Mesothelial cell of epicardium (in vitro differentiated cells): ENCODE measurements around the gene GOLM1. TPM values are rescaled to one million over a fixed set of nuclear protein-coding genes. Genes with fewer than 3 reads are reported as not detected.

ENCODE experiments used
- DNase-seq, 2 experiments: peaks; one replicate each; pipeline ENCODE4 v3.0.0; 2021; ENCODE audit warnings: low spot score in 2 of 2; ENCODE audit not compliant: unreplicated experiment in 2 of 2
- H3K27ac Mint-ChIP-seq: 2 replicates; pipeline ENCODE4 v1.8.0; 2021; ENCODE audit warnings: mixed read lengths
- H3K27me3 Mint-ChIP-seq: 2 replicates; pipeline ENCODE4 v1.8.0; 2021; ENCODE audit warnings: low read depth, mixed read lengths
- H3K36me3 Mint-ChIP-seq: 2 replicates; pipeline ENCODE4 v1.8.0; 2021; ENCODE audit warnings: mixed read lengths
- H3K4me1 Mint-ChIP-seq: 2 replicates; pipeline ENCODE4 v1.8.0; 2021; ENCODE audit warnings: mixed read lengths
- H3K4me3 Mint-ChIP-seq: 2 replicates; pipeline ENCODE4 v1.8.0; 2021; ENCODE audit warnings: mild to moderate bottlenecking, moderate library complexity, mixed read lengths
- H3K9me3 Mint-ChIP-seq: 2 replicates; pipeline ENCODE4 v1.8.0; 2021; ENCODE audit warnings: mixed read lengths
- CTCF ChIP-seq: fragments of 200-600 bp; sonication (generic); IDR thresholded peaks from one replicate; pipeline ENCODE4 v1.5.0; 2021; ENCODE audit warnings: antibody characterized with exemption; ENCODE audit not compliant: unreplicated experiment
- total RNA-seq: library from RNA; stranded (reverse); gene quantifications from 3 replicates; pipeline ENCODE4 v1.2.1, GENCODE V29; 2021

The GOLM1 gene
- total RNA-seq, 1 donor from 2014 or later = 101 TPM

GRCh38 chr9:86047361-86047760 lies 52.0 kb downstream of the GOLM1 start:
- DNase-seq = no peak
- TF ChIP-seq CTCF = no peak
- peaks cover 35% of the 10 kb centered on the region for H3K36me3 Mint-ChIP-seq
- H3K9me3 Mint-ChIP-seq = peaks cover 6% of the 10 kb centered on the region
- H3K27ac Mint-ChIP-seq = no peak overlapping the region
- no peak overlapping the region for H3K4me3 Mint-ChIP-seq
- H3K27me3 Mint-ChIP-seq = no peaks in the 10 kb centered on the region
- H3K4me1 Mint-ChIP-seq = no peaks in the 10 kb centered on the region

- no peak overlapping the region for H3K27ac Mint-ChIP-seq
- no peak for TF ChIP-seq CTCF
- H3K4me1 Mint-ChIP-seq = peaks cover 2% of the 10 kb centered on the region
- H3K4me3 Mint-ChIP-seq = no peak overlapping the region
- no peaks in the 10 kb centered on the region for H3K27me3 Mint-ChIP-seq
- peaks cover 6% of the 10 kb centered on the region for H3K9me3 Mint-ChIP-seq
- no peak for DNase-seq
- H3K36me3 Mint-ChIP-seq = peaks cover 35% of the 10 kb centered on the region
These were observed 52.4 kb downstream of the GOLM1 start for GRCh38 chr9:86046930-86047341.

- TF ChIP-seq CTCF = no peak
- no peak overlapping the region for H3K27ac Mint-ChIP-seq
- H3K27me3 Mint-ChIP-seq = no peaks in the 10 kb centered on the region
- DNase-seq = no peak
- H3K4me3 Mint-ChIP-seq = no peak overlapping the region
- H3K4me1 Mint-ChIP-seq = peaks cover 8% of the 10 kb centered on the region
- H3K36me3 Mint-ChIP-seq = peaks cover 35% of the 10 kb centered on the region
- peaks cover 6% of the 10 kb centered on the region for H3K9me3 Mint-ChIP-seq
These were observed 53.2 kb downstream of the GOLM1 start for GRCh38 chr9:86046071-86046636.

GRCh38 chr9:86045654-86046053 lies 53.7 kb downstream of the GOLM1 start:
- Mint-ChIP-seq H3K4me3 (no peak overlapping the region), H3K9me3 (peaks cover 6% of the 10 kb centered on the region), H3K4me1 (peaks cover 12% of the 10 kb centered on the region), H3K36me3 (peaks cover 31% of the 10 kb centered on the region), H3K27me3 (no peaks in the 10 kb centered on the region), H3K27ac (no peak overlapping the region)
- DNase-seq = no peak
- TF ChIP-seq CTCF = no peak

- Mint-ChIP-seq H3K27me3 (no peaks in the 10 kb centered on the region), H3K9me3 (peaks cover 6% of the 10 kb centered on the region), H3K4me1 (peaks cover 12% of the 10 kb centered on the region), H3K27ac (no peak overlapping the region), H3K36me3 (peaks cover 32% of the 10 kb centered on the region), H3K4me3 (no peak overlapping the region)
- DNase-seq = no peak
- TF ChIP-seq CTCF = no peak
These were observed 55.4 kb downstream of the GOLM1 start for GRCh38 chr9:86043999-86044398.

GRCh38 chr9:86043586-86043985 lies 55.8 kb downstream of the GOLM1 start:
- TF ChIP-seq CTCF = no peak
- Mint-ChIP-seq H3K9me3 (peaks cover 5% of the 10 kb centered on the region), H3K4me3 (no peak overlapping the region), H3K36me3 (peaks cover 35% of the 10 kb centered on the region), H3K27ac (no peak overlapping the region), H3K4me1 (peaks cover 12% of the 10 kb centered on the region), H3K27me3 (no peaks in the 10 kb centered on the region)
- no peak for DNase-seq
